ENCODE results near the gene PIGN.

The PIGN gene

GRCh38 chr18:62106271-62106670 is 80.6 kb downstream of the PIGN start:
- no peak for DNase-seq (ENCODE audit: low spot score)

DNA sequence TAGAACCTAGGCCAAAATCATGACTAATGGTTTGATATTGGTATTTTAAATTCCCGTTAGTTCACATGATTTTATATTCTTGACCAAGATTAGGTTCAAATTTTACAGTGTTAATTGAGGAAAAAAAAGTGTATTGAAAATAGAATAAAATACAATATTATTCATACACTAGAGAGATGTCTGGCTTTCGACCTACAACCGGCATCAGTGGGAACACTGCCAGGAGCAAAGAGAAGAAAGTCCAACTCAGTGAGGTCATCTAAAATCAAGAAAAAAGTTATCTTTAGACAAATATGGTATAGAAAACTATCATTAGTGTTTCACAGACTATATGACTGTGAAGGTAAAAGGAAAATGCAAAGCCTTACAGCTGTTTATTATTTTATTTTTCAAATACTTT is 81.5 kb downstream of the PIGN start:
- DNase-seq (ENCODE audit: low spot score), result no peak

GRCh38 chr18:62102221-62102620 is 84.6 kb downstream of the PIGN start:
- no peak for DNase-seq (ENCODE audit: low spot score)

DNA sequence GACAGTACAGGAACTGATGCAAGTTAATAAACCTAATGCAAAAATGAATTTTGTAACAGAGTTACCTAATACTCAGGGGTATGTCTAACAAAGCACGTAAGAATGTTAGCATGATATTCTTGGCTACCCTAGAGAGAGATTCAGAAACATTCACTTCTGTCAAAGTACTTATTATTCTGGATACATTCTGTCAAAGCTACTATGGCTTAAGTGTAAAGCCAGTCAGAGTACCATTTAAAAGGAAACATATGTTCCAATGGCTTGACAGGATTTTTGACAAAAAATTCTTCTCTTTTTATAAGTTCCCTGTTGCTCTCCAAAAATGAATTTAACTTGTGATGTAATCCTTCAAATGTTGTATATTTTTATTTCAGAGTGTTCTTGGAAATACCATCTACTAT is 85.5 kb downstream of the PIGN start:
- no peak for DNase-seq (ENCODE audit: low spot score)

- no peak for DNase-seq (ENCODE audit: low spot score)
Observed at GRCh38 chr18:62098960-62099359, 87.9 kb downstream of the PIGN start.

DNA sequence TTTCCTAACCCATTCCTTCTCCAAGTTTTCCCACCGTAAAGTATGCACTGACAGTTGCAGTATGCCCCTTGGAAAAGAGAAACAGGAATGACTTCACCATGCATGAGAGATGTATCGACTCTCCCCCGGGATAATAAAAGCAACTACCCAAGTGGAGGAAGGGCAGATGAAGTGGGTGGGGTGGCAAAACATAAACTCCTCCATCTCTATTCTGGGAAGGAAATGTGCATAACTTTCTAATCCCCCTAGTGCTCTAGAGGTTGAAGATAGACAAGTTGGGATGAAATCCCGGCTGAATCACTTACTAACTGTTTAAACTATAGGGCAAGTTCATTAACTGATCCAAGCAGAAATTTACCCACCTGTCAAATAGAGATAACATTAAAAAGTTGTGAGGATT is 89.2 kb downstream of the PIGN start:
- DNase-seq (ENCODE audit: low spot score), result no peak

- no peak for DNase-seq (ENCODE audit: low spot score)
Observed at GRCh38 chr18:62091487-62092120, 95.3 kb downstream of the PIGN start.

- DNase-seq (ENCODE audit: low spot score), result no peak
Observed at GRCh38 chr18:62089174-62089573, 97.7 kb downstream of the PIGN start.

GRCh38 chr18:62088156-62088555 is 98.7 kb downstream of the PIGN start:
- DNase-seq (ENCODE audit: low spot score), result peak; percentile 4

- DNase-seq (ENCODE audit: low spot score), result no peak
Observed at GRCh38 chr18:62085756-62086155, 101.1 kb downstream of the PIGN start.

- DNase-seq (ENCODE audit: low spot score), result no peak
Observed at GRCh38 chr18:62081761-62082294, 105.0 kb downstream of the PIGN start.

- DNase-seq (ENCODE audit: low spot score), result no peak
Observed at GRCh38 chr18:62081248-62081647, 105.6 kb downstream of the PIGN start.

DNA sequence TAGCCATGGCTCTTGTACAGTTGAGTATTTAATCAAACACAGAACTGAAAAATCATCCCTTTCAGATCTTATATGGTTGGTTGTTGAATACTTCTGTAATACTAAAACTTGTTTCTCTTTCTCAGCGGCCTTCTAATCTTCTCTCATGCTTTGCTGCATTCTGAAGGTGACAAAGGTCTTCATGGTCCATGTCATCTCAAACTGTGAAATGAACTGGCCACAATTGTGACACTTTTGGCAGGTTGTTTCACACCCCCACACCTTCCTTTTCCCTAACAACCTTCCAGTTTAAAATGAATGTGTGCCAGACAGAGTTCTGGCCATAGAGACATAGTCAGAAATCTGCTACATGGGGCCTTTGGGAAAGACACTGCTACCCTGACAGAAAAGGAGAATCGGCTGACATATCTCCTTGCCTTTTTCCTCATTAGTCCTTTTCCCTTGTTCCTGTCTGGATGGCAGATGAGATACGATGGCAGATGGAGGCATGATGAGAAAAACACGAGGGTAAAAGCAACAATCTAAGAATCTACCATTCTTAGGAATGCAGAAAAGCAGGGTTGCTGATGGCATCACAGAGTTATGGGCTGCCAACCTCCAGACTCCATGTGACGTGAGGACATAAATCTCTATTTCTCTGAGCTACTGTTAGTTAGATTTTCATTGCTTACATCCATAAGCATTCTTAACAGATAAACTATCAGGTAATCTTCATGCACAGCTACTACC is 106.5 kb downstream of the PIGN start:
- no peak for DNase-seq (ENCODE audit: low spot score)

DNA sequence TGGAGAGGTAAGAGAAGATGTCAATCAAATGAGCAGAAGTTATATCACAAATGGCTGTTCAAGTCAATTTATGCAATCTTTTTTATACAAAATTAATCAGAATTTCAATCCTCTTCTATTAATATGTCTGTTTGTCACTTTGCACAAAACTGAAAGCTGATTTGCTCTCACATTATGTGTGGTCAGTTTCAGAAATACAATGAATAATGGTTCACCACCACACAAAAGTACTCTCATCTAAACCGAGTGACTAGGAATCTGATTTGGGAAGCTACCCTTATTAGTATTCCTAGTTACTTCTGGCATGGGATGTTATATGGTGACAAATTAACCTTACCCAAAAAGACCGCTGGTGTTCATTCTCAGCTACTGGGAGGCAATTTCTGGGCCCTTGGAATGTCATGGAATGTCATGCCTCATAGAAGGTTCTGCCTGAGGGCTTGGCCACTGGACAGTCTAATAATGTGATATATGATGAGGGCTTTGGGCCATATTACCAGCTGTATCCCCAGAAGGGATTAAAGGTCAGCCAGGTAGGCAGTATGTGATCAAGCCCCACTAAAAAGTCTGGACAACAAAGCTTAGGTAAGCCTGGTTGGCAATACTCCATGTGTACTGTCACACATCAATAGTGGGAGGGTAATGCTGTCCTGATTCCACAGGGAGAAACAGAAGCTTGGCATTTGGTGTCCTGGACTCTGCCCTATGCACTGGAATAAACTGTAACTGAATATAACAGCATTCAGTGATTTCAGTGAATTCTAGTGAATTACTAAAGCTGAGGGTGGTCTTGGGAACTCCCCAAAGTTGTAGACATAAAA is 113.2 kb downstream of the PIGN start:
- DNase-seq (ENCODE audit: low spot score), result no peak

GRCh38 chr18:62072370-62072769 is 114.5 kb downstream of the PIGN start:
- DNase-seq (ENCODE audit: low spot score), result no peak

GRCh38 chr18:62071071-62071470 is 115.8 kb downstream of the PIGN start:
- no peak for DNase-seq (ENCODE audit: low spot score)

GRCh38 chr18:62070302-62070701 is 116.6 kb downstream of the PIGN start:
- DNase-seq (ENCODE audit: low spot score), result no peak

DNA sequence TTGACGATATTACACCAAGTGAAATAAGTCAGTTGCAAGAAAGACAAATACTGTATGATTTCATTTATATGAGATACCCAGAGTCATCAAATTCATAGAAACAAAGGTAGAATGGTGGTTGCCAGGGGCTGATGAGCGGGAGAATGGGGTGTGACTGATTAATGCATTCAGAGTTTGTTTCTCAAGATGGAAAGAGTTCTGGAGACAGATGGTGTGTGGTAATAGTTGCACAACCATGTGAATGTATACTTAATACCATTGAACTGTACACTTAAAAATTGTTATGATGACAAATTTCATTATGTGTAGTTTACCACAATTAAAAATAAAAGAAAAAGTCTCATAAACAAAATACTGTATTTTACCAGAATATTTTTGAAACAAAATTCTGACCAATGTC is 117.3 kb downstream of the PIGN start:
- DNase-seq (ENCODE audit: low spot score), result no peak

DNA sequence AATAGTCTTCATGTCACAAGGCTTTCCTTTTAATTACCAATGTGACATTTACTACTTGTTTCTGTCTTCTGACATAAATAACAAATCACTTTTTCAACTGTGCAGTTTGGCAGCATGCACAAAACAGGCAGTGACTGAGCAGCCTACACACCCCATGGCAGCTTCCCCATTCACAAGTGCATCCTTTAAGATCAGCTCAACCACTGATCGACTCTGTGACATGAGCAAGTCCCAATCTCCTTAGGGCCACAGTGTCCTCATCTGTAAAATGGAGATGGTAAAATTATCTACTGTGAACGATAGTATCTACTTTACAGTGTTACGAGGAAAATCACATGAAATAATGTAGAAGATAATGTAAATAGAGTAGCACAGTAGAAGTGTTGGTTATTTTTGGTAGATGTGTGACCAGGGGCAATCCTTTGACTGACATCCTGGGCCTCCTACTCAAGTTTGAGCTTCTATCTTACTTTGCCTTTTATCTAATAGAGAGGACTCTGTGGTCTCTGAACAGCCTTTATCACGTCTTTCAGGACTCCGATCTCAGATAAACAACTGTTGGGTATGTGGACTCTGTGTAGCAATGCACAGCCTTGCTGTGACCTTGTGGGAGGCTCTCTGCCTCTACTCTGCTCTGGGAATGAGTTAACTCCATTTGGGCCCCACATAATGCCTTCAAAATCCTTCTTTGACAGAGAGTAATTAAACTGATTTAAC is 120.6 kb downstream of the PIGN start:
- DNase-seq (ENCODE audit: low spot score), result no peak

GRCh38 chr18:62064361-62064760 is 122.5 kb downstream of the PIGN start:
- no peak for DNase-seq (ENCODE audit: low spot score)

- no peak for DNase-seq (ENCODE audit: low spot score)
Observed at GRCh38 chr18:62061821-62062478, 124.9 kb downstream of the PIGN start.

GRCh38 chr18:62060820-62061219 is 126.0 kb downstream of the PIGN start:
- no peak for DNase-seq (ENCODE audit: low spot score)
